CD4-positive, alpha-beta memory T cell (primary cell): ENCODE data around the gene CHMP2A. TPM values are rescaled to one million over a fixed set of nuclear protein-coding genes. Genes with fewer than 3 reads are reported as not detected.

ENCODE experiments used
- CTCF ChIA-PET: fragments of 350-600 bp; sonication (Branson Sonifier 250); formaldehyde crosslinking; loops from one replicate; lab custom pipeline; 2021; ENCODE audit warnings: inconsistent platforms; ENCODE audit not compliant: partially characterized antibody; lab: Charles Lee
- POLR2A ChIA-PET: fragments of 350-600 bp; sonication (Branson Sonifier 250); formaldehyde crosslinking; loops from one replicate; lab custom pipeline; 2021; ENCODE audit not compliant: partially characterized antibody; lab: Charles Lee
- DNase-seq, 5 donors: peaks; one replicate each; pipeline versions ENCODE4 v3.0.0 to v3.0.0-alpha.2; 2020 to 2022; ENCODE audit warnings: mixed read lengths in 1 of 5
- H3K27ac ChIP-seq: one replicate; pipeline ENCODE4 v1.7.0; 2013; ENCODE audit warnings: low read depth, low read length
- H3K27me3 ChIP-seq: 2 replicates; pipeline ENCODE4 v1.7.0; 2013; ENCODE audit warnings: mild to moderate bottlenecking, low read length, moderate library complexity; ENCODE audit not compliant: insufficient read depth
- H3K36me3 ChIP-seq: 2 replicates; pipeline ENCODE4 v1.7.0; 2013; ENCODE audit warnings: mild to moderate bottlenecking, low read length, moderate library complexity; ENCODE audit not compliant: insufficient read depth
- H3K4me1 ChIP-seq: 2 replicates; pipeline ENCODE4 v1.7.0; 2013; ENCODE audit warnings: mild to moderate bottlenecking, low read length, moderate library complexity; ENCODE audit not compliant: insufficient read depth
- H3K4me3 ChIP-seq, 2 donors: one replicate each; pipeline ENCODE4 v1.7.0; 2013; ENCODE audit warnings: low read length in 2 of 2, mild to moderate bottlenecking in 1 of 2
- H3K9me3 ChIP-seq, 2 donors: one replicate each; pipeline ENCODE4 v1.7.0; 2013; ENCODE audit warnings: low read length in 2 of 2, control low read depth in 1 of 2; ENCODE audit not compliant: control insufficient read depth in 1 of 2
- H3K27ac Mint-ChIP-seq, 7 donors: one replicate each; pipeline ENCODE4 v1.8.0; 2020 to 2021; ENCODE audit warnings: mixed read lengths in 7 of 7, mild to moderate bottlenecking in 6 of 7, inconsistent platforms in 3 of 7, moderate library complexity in 3 of 7
- H3K27me3 Mint-ChIP-seq, 2 donors: one replicate each; pipeline ENCODE4 v1.8.0; 2020 to 2021; ENCODE audit warnings: mixed read lengths in 2 of 2
- H3K36me3 Mint-ChIP-seq, 2 donors: one replicate each; pipeline ENCODE4 v1.8.0; 2020 to 2021; ENCODE audit warnings: mixed read lengths in 2 of 2, inconsistent platforms in 1 of 2, mild to moderate bottlenecking in 1 of 2
- H3K4me1 Mint-ChIP-seq, 4 donors: one replicate each; pipeline ENCODE4 v1.8.0; 2020 to 2021; ENCODE audit warnings: mixed read lengths in 4 of 4, mild to moderate bottlenecking in 1 of 4
- H3K4me3 Mint-ChIP-seq, 8 donors: one replicate each; pipeline ENCODE4 v1.8.0; 2020 to 2021; ENCODE audit warnings: mixed read lengths in 8 of 8, mild to moderate bottlenecking in 7 of 8, moderate library complexity in 6 of 8, inconsistent platforms in 3 of 8
- H3K9me3 Mint-ChIP-seq, 8 donors: one replicate each; pipeline ENCODE4 v1.8.0; 2020 to 2021; ENCODE audit warnings: mixed read lengths in 8 of 8, mild to moderate bottlenecking in 5 of 8, inconsistent platforms in 3 of 8, moderate library complexity in 1 of 8
- intact Hi-C: fragments of 100-400 bp; cut with micrococcal nuclease; formaldehyde crosslinking; loops from one replicate; pipeline ENCODE4 v1.15.1; 2023
- polyA plus RNA-seq, 2 donors: library from polyadenylated mRNA; unstranded; fragments of 300-500 nt; fragmentation: Illumina TruSeq; gene quantifications; one replicate each; pipeline ENCODE4 v1.2.3, GENCODE V29; 2021
- total RNA-seq, 2 experiments: library from RNA; stranded (reverse); gene quantifications; one replicate each; pipeline ENCODE4 v1.2.3, GENCODE V29; 2021

CHMP2A gene
- total and polyA plus RNA-seq, 4 experiments from 2014 or later: 81.1 to 238 (median 144) TPM

- Histone ChIP-seq H3K9me3 (no peaks in the 10 kb centered on the region), H3K36me3 (peaks cover 43% of the 10 kb centered on the region), H3K4me3 (peak overlapping the region; percentile 85 to 100), H3K4me1 (peaks cover 54% of the 10 kb centered on the region), H3K27me3 (no peaks in the 10 kb centered on the region), H3K27ac (peak overlapping the region; percentile 99)
- Mint-ChIP-seq H3K4me3 (peak overlapping the region; percentile 96 to 98 (median 97)), H3K36me3 (peaks cover 31 to 68% of the 10 kb centered on the region in 2 donors), H3K27me3 (no peaks in the 10 kb centered on the region), H3K4me1 (peaks cover 32 to 77% (median 52%) of the 10 kb centered on the region in 4 donors), H3K9me3 (peaks cover 0 to 3% (median 0%) of the 10 kb centered on the region in 8 donors), H3K27ac (peak overlapping the region; percentile 97 to 99 (median 99))
- POLR2A ChIA-PET: interaction anchor here (0.5 to 3.6 kb wide), 17 partner anchors 8 to 372 kb away, joined by 3 to 89 read pairs (median 7); partner anchors contain the start of genes ERVK3-1, MZF1, TRIM28 and ZBTB45
- CTCF ChIA-PET: interaction anchor here (0.9 to 3.8 kb wide), 5 partner anchors 12 to 42 kb away, joined by 3 to 28 read pairs (median 6); partner anchors contain the start of gene ZBTB45
- DNase-seq: peak in 1 of 5 donors; percentile 30
- intact Hi-C loops: loop anchor here (1.0 kb wide), 1 partner anchor 11 kb away; the partner anchor contains the start of gene TRIM28
These were observed 522 bp upstream of the CHMP2A start for GRCh38 chr19:58555369-58555885.

GRCh38 chr19:58553799-58554493, 959 bp downstream of the CHMP2A start:
- Histone ChIP-seq H3K27me3 (no peaks in the 10 kb centered on the region), H3K36me3 (peaks cover 57% of the 10 kb centered on the region), H3K4me3 (peak overlapping the region; percentile 85 to 100), H3K9me3 (no peaks in the 10 kb centered on the region), H3K4me1 (peaks cover 43% of the 10 kb centered on the region), H3K27ac (peak overlapping the region; percentile 99)
- Mint-ChIP-seq H3K4me1 (peaks cover 30 to 63% (median 44%) of the 10 kb centered on the region in 4 donors), H3K36me3 (peaks cover 35 to 77% of the 10 kb centered on the region in 2 donors), H3K9me3 (peaks cover 0 to 5% (median 0%) of the 10 kb centered on the region in 8 donors), H3K27ac (peak overlapping the region; percentile 97 to 99 (median 99)), H3K4me3 (peak overlapping the region; percentile 96 to 98 (median 97)), H3K27me3 (no peaks in the 10 kb centered on the region)
- intact Hi-C loops: no loop called here
- ChIA-PET CTCF (interaction anchor here (1.2 to 3.8 kb wide), 3 partner anchors 27 to 40 kb away, joined by 5 to 28 read pairs (median 10); partner anchors contain the start of gene ZBTB45), POLR2A (interaction anchor here (0.8 to 3.6 kb wide), 10 partner anchors 9 to 371 kb away, joined by 4 to 89 read pairs (median 15); partner anchors contain the start of genes MZF1, TRIM28, ZBTB45 and ZNF274)
- DNase-seq: peak in 1 of 5 donors; percentile 51

DNA sequence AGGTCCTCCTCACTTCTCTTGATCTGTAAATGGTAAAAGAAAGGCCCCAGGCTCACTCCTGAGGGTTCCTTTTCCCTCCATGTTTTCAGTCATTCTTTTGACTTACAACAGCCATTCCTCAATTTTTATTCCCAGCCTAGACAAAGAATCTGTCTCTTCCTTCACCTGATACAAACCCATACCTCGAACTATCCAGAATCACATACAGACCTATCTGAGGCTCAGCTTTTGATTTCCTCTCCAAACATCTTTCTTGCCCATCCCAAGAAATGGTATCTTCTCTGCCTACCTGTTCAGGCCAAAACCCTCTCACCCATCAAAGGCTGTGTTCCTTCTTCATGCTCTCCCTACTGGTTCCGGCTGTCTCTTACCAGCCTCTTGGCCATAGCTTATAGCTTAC, 2.2 kb downstream of the CHMP2A start:
- CTCF ChIA-PET: interaction anchor here (3.8 kb wide), 1 partner anchor 33 kb away, joined by 28 read pairs; the partner anchor contains the start of gene ZBTB45
- peak overlapping the region in 5 of 8 donors; percentile 6 to 61 (median 17) for H3K4me3 Mint-ChIP-seq
- POLR2A ChIA-PET: interaction anchor here (1.0 to 3.6 kb wide), 5 partner anchors 7 to 32 kb away, joined by 4 to 89 read pairs (median 25); partner anchors contain the start of genes TRIM28 and ZBTB45
- Histone ChIP-seq H3K27ac (no peak overlapping the region), H3K4me3 (no peak overlapping the region), H3K36me3 (peaks cover 70% of the 10 kb centered on the region), H3K4me1 (peaks cover 41% of the 10 kb centered on the region), H3K27me3 (no peaks in the 10 kb centered on the region), H3K9me3 (no peaks in the 10 kb centered on the region)
- H3K9me3 Mint-ChIP-seq: peaks cover 0 to 5% (median 0%) of the 10 kb centered on the region in 8 donors
- H3K36me3 Mint-ChIP-seq: peaks cover 42 to 79% of the 10 kb centered on the region in 2 donors
- H3K27me3 Mint-ChIP-seq: no peaks in the 10 kb centered on the region
- intact Hi-C loops: no loop called here
- H3K4me1 Mint-ChIP-seq: peaks cover 27 to 57% (median 40%) of the 10 kb centered on the region in 4 donors
- DNase-seq: no peak
- peak overlapping the region; percentile 23 to 99 (median 77) for H3K27ac Mint-ChIP-seq

DNA sequence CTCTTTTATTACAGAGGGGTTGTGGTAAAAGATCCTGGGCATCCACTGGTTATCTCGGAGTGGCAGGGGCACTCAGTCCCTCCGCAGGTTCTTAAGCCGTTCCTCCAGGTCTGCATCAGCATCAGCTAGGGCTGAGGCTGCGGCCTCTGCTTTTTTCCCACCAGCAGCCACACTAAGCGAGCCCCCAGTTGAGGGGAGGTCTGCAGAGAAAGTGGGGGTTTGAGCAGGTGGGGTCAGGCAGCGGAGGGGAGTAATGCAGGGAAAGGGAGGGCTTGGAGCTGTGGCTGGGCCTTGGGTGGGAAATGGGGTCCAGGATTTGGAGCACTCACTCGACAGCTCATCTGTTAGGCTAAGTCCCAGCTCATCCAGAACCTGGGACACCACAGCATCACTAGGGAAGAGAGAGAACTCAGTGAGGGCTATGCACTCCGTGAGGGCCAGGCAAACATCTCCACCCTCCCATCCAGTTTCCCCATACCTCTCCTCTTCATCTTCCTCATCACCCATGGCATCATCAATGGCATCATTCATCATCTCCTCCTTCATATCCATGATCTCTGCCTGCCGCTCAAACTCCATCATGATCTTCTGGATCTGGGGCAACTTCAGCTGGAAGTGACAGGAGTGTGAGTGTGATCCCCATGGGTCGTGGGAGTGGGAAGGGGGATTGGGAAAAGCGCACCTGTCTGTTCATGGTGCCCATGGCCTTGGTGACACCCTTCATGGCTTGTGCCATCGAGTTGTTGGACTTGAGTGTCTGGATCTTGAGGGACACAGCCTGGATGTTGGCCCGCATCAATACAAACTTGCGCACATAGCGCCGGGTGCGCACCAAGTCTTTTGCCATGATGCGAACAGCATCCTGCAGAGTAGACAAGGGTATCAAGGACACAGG, 3.1 kb downstream of the CHMP2A start:
- peaks cover 0 to 5% (median 0%) of the 10 kb centered on the region in 8 donors for H3K9me3 Mint-ChIP-seq
- H3K27ac Mint-ChIP-seq: peak overlapping the region in 5 of 7 donors; percentile 52 to 89 (median 75)
- peaks cover 23 to 54% (median 34%) of the 10 kb centered on the region in 4 donors for H3K4me1 Mint-ChIP-seq
- Histone ChIP-seq H3K27me3 (no peaks in the 10 kb centered on the region), H3K4me1 (peaks cover 41% of the 10 kb centered on the region), H3K27ac (no peak overlapping the region), H3K36me3 (peaks cover 77% of the 10 kb centered on the region), H3K4me3 (no peak overlapping the region), H3K9me3 (no peaks in the 10 kb centered on the region)
- peaks cover 48 to 84% of the 10 kb centered on the region in 2 donors for H3K36me3 Mint-ChIP-seq
- ChIA-PET POLR2A (interaction anchor here (0.7 to 2.5 kb wide), 4 partner anchors 10 to 165 kb away, joined by 3 to 7 read pairs (median 4); partner anchors contain the start of gene RPS5), CTCF (interaction anchor here (1.1 to 3.8 kb wide), 2 partner anchors 32 kb away, joined by 4 to 28 read pairs; partner anchors contain the start of gene ZBTB45)
- DNase-seq: peak in 1 of 5 donors; percentile 0
- intact Hi-C loops: no loop called here
- H3K4me3 Mint-ChIP-seq: peak overlapping the region in 2 of 8 donors; percentile 6 to 7
- H3K27me3 Mint-ChIP-seq: no peaks in the 10 kb centered on the region

- Histone ChIP-seq H3K27ac (no peak overlapping the region), H3K4me3 (no peak overlapping the region), H3K36me3 (peaks cover 71% of the 10 kb centered on the region), H3K27me3 (no peaks in the 10 kb centered on the region), H3K4me1 (peaks cover 41% of the 10 kb centered on the region), H3K9me3 (no peaks in the 10 kb centered on the region)
- ChIA-PET POLR2A (interaction anchor here (0.7 to 2.5 kb wide), 4 partner anchors 11 to 164 kb away, joined by 3 to 7 read pairs (median 4); partner anchors contain the start of gene RPS5), CTCF (interaction anchor here (1.1 kb wide), 1 partner anchor 31 kb away, joined by 4 read pairs; the partner anchor contains the start of gene ZBTB45)
- H3K27ac Mint-ChIP-seq: peak overlapping the region in 5 of 7 donors; percentile 36 to 88 (median 60)
- intact Hi-C loops: no loop called here
- H3K9me3 Mint-ChIP-seq: peaks cover 0 to 5% (median 0%) of the 10 kb centered on the region in 8 donors
- H3K36me3 Mint-ChIP-seq: peaks cover 50 to 86% of the 10 kb centered on the region in 2 donors
- DNase-seq: no peak
- no peak overlapping the region for H3K4me3 Mint-ChIP-seq
- peaks cover 25 to 54% (median 36%) of the 10 kb centered on the region in 4 donors for H3K4me1 Mint-ChIP-seq
- H3K27me3 Mint-ChIP-seq: no peaks in the 10 kb centered on the region
These were observed 3.8 kb downstream of the CHMP2A start for GRCh38 chr19:58551123-58551497.
